ENCODE results near the gene CRLF1.

The CRLF1 gene

GRCh38 chr19:18590273-18591272 is 16.0 kb downstream of the CRLF1 start:
- peak; percentile 41 for DNase-seq (ENCODE audit: low read depth)
- H3K4me3 ChIP-seq (ENCODE audit: low read depth, low read length), result peak overlapping the region; percentile 75
- peak; percentile 16 for TF ChIP-seq CTCF (IDR thresholded peaks at IDR 0.05; ENCODE audit: insufficient read depth, low read depth, low read length, missing control alignments)

- peak overlapping the region; percentile 75 for H3K4me3 ChIP-seq (ENCODE audit: low read depth, low read length)
- peak; percentile 14 for TF ChIP-seq CTCF (IDR thresholded peaks at IDR 0.05; ENCODE audit: insufficient read depth, low read depth, low read length, missing control alignments)
- peak; percentile 87 for DNase-seq (ENCODE audit: low read depth)
Observed at GRCh38 chr19:18589380-18590272, 17.0 kb downstream of the CRLF1 start.

GRCh38 chr19:18588611-18589379 is 17.8 kb downstream of the CRLF1 start, which contains the start of gene REX1BD:
Gene REX1BD, plus strand, starts transcription at chr19:18588798. Its CDS starts 4 bp downstream, at chr19:18588802.
- peak; percentile 95 for DNase-seq (ENCODE audit: low read depth)
- TF ChIP-seq CTCF (IDR thresholded peaks at IDR 0.05; ENCODE audit: insufficient read depth, low read depth, low read length, missing control alignments), result peak; percentile 93
- peak within 1 kb of the TSS; percentile 75 for H3K4me3 ChIP-seq (ENCODE audit: low read depth, low read length)

GRCh38 chr19:18587962-18588610 is 18.5 kb downstream of the CRLF1 start:
- H3K4me3 ChIP-seq (ENCODE audit: low read depth, low read length), result peak overlapping the region; percentile 75
- no peak for DNase-seq (ENCODE audit: low read depth)
- no peak for TF ChIP-seq CTCF (IDR thresholded peaks at IDR 0.05; ENCODE audit: insufficient read depth, low read depth, low read length, missing control alignments)

- DNase-seq (ENCODE audit: low read depth), result no peak
- H3K4me3 ChIP-seq (ENCODE audit: low read depth, low read length), result peak overlapping the region; percentile 75
- no peak for TF ChIP-seq CTCF (IDR thresholded peaks at IDR 0.05; ENCODE audit: insufficient read depth, low read depth, low read length, missing control alignments)
Observed at GRCh38 chr19:18587561-18587960, 19.0 kb downstream of the CRLF1 start.

GRCh38 chr19:18586306-18586705 is 20.3 kb downstream of the CRLF1 start:
- no peak for TF ChIP-seq CTCF (IDR thresholded peaks at IDR 0.05; ENCODE audit: insufficient read depth, low read depth, low read length, missing control alignments)
- peak; percentile 54 for DNase-seq (ENCODE audit: low read depth)
- no peak overlapping the region for H3K4me3 ChIP-seq (ENCODE audit: low read depth, low read length)
